Trophoblast cell (in vitro differentiated cells and primary cell): ENCODE data around the gene SLC22A23.

Source experiments
- DNase-seq, 2 donors: peaks; one replicate each; pipeline ENCODE4 v3.0.0-alpha.2; 2016
- H2AFZ ChIP-seq: 2 replicates; pipeline ENCODE4 v1.6.1; 2013; ENCODE audit warnings: low read length, moderate library complexity, mild to moderate bottlenecking; ENCODE audit not compliant: insufficient read depth, poor library complexity
- H2AK5ac ChIP-seq: 2 replicates; pipeline ENCODE4 v1.6.1; 2013; ENCODE audit warnings: mild to moderate bottlenecking, low read length
- H2BK120ac ChIP-seq: 2 replicates; pipeline ENCODE4 v1.6.1; 2013; ENCODE audit warnings: low read length, mild to moderate bottlenecking, moderate library complexity; ENCODE audit not compliant: insufficient read depth, poor library complexity
- H2BK12ac ChIP-seq: 2 replicates; pipeline ENCODE4 v1.6.1; 2013; ENCODE audit warnings: mild to moderate bottlenecking, low read length, moderate library complexity
- H2BK5ac ChIP-seq: 2 replicates; pipeline ENCODE4 v1.6.1; 2013; ENCODE audit warnings: low read length, low read depth, moderate library complexity, mild to moderate bottlenecking; ENCODE audit not compliant: poor library complexity
- H3K14ac ChIP-seq: 2 replicates; pipeline ENCODE4 v1.6.1; 2013; ENCODE audit warnings: mild to moderate bottlenecking, low read length
- H3K18ac ChIP-seq: 2 replicates; pipeline ENCODE4 v1.6.1; 2013; ENCODE audit warnings: mild to moderate bottlenecking, low read length
- H3K23ac ChIP-seq: 2 replicates; pipeline ENCODE4 v1.6.1; 2013; ENCODE audit warnings: low read length
- H3K27ac ChIP-seq: 2 replicates; pipeline ENCODE4 v1.5.1; 2013; ENCODE audit warnings: low read depth, mild to moderate bottlenecking, inconsistent platforms, low read length, moderate library complexity
- H3K27me3 ChIP-seq: 2 replicates; pipeline ENCODE4 v1.6.1; 2013; ENCODE audit warnings: inconsistent platforms, mild to moderate bottlenecking, low read length, moderate library complexity; ENCODE audit not compliant: insufficient read depth
- H3K36me3 ChIP-seq, 2 experiments: 1 replicate in 1 of 2; 2 replicates in 1 of 2; pipeline ENCODE4 v1.6.1; 2013; ENCODE audit warnings: low read length in 2 of 2, mild to moderate bottlenecking in 2 of 2, moderate library complexity in 1 of 2; ENCODE audit not compliant: insufficient read depth in 2 of 2, control insufficient read depth in 1 of 2
- H3K4ac ChIP-seq: 2 replicates; pipeline ENCODE4 v1.6.1; 2013; ENCODE audit warnings: low read depth, mild to moderate bottlenecking, low read length, moderate library complexity
- H3K4me1 ChIP-seq, 2 experiments: 1 replicate in 1 of 2; 2 replicates in 1 of 2; pipeline ENCODE4 v1.6.1; 2013; ENCODE audit warnings: low read length in 2 of 2, mild to moderate bottlenecking in 2 of 2, moderate library complexity in 1 of 2; ENCODE audit not compliant: insufficient read depth in 2 of 2, control insufficient read depth in 1 of 2
- H3K4me2 ChIP-seq: 2 replicates; pipeline ENCODE4 v1.6.1; 2013; ENCODE audit warnings: inconsistent platforms, mild to moderate bottlenecking, low read length, moderate library complexity
- H3K4me3 ChIP-seq: 2 replicates; pipeline ENCODE4 v1.5.1; 2013; ENCODE audit warnings: mild to moderate bottlenecking, low read depth, low read length, inconsistent platforms
- H3K79me1 ChIP-seq: one replicate; pipeline ENCODE4 v1.6.1; 2013; ENCODE audit warnings: low read length
- H3K79me2 ChIP-seq: 2 replicates; pipeline ENCODE4 v1.6.1; 2013; ENCODE audit warnings: low read length, mild to moderate bottlenecking; ENCODE audit not compliant: control insufficient read depth, insufficient read depth, poor library complexity
- H3K9ac ChIP-seq: 2 replicates; pipeline ENCODE4 v1.6.1; 2013; ENCODE audit warnings: mild to moderate bottlenecking, low read length
- H3K9me3 ChIP-seq: 2 replicates; pipeline ENCODE4 v1.6.1; 2013; ENCODE audit warnings: low read depth, mild to moderate bottlenecking, control low read depth, inconsistent platforms, low read length; ENCODE audit not compliant: insufficient read depth
- H4K12ac ChIP-seq: 2 replicates; pipeline ENCODE4 v1.6.1; 2013; ENCODE audit warnings: low read depth, mild to moderate bottlenecking, low read length, moderate library complexity
- H4K8ac ChIP-seq: 2 replicates; pipeline ENCODE4 v1.6.1; 2013; ENCODE audit warnings: low read depth, mild to moderate bottlenecking, low read length, moderate library complexity
- H4K91ac ChIP-seq: one replicate; pipeline ENCODE4 v1.6.1; 2013; ENCODE audit warnings: low read depth, mild to moderate bottlenecking, low read length, moderate library complexity
- WGBS: extraction: QIAGEN DNeasy Blood & Tissue Kit; methylation state at CpG from one replicate; pipeline ENCODE4 v1.1.7; 2013; ENCODE audit warnings: missing lambda C conversion rate; ENCODE audit not compliant: insufficient read length, insufficient coverage; ENCODE audit errors: extremely low coverage; 5-methylcytosine and 5-hydroxymethylcytosine counted together

SLC22A23 gene

DNA sequence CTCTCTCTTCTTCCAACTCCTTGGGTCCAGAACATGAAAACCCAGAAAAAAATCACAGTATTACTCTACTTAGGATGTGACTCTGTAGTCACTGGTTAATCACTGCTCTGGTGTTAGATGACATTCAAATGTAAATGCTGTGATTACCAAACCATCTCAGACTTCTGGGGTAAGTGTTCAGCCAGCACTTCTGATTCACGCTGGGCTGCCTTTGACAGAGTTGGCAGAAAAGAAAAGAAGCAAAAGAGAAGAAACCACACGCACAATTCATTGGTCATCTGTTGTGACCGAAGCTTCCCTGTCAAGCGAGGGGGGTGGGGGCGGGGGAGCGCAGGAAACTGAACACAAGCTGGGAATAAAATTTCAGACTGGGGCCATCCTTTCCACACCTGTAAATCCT, 115.4 kb downstream of the SLC22A23 start:
- Histone ChIP-seq H2BK5ac (no peak overlapping the region), H3K9me3 (peaks cover 2% of the 10 kb centered on the region), H4K12ac (no peak overlapping the region), H2AFZ (no peak overlapping the region), H2BK120ac (no peak overlapping the region), H3K4ac (no peak overlapping the region), H2BK12ac (peak overlapping the region; percentile 59), H3K23ac (no peak overlapping the region), H3K27ac (no peak overlapping the region), H3K9ac (no peak overlapping the region), H3K4me3 (no peak overlapping the region), H3K4me1 (peaks cover 15 to 29% of the 10 kb centered on the region in 2 experiments), H3K4me2 (no peak overlapping the region), H4K8ac (no peak overlapping the region), H2AK5ac (no peak overlapping the region), H3K14ac (no peak overlapping the region), H3K27me3 (no peaks in the 10 kb centered on the region), H4K91ac (no peak overlapping the region), H3K79me2 (peaks cover 2% of the 10 kb centered on the region), H3K79me1 (peaks cover 5% of the 10 kb centered on the region), H3K36me3 (no peaks in the 10 kb centered on the region), H3K18ac (no peak overlapping the region)
- no peak for DNase-seq
- no CpG with 5 or more reads among the region's 6 CpGs for WGBS

DNA sequence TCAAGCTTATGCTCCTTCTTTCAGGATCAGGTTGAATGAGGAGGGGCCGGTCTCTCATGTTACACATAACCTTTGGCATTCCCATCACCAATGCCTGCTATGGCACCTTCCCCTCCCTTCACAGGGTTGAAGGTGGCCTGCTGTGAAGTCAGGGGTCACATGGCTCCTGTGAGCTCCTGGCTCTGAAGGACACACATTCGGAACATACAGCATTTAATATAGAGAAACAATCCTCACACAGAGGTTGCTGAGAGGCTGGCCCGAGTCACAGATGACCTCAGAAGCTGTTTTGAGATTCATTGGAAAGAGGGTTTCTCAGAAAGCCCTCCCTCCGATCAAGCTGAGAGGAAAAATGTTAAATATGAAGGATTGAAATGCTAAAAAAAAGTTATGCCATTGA, 116.0 kb downstream of the SLC22A23 start:
- H3K4me1 ChIP-seq = peaks cover 15 to 29% of the 10 kb centered on the region in 2 experiments
- H3K4ac ChIP-seq = no peak overlapping the region
- peak overlapping the region; percentile 82 for H2BK12ac ChIP-seq
- no peaks in the 10 kb centered on the region for H3K36me3 ChIP-seq
- peak overlapping the region; percentile 83 for H2BK120ac ChIP-seq
- DNase-seq = no peak
- no peak overlapping the region for H3K4me2 ChIP-seq
- H2BK5ac ChIP-seq = no peak overlapping the region
- peaks cover 2% of the 10 kb centered on the region for H3K79me2 ChIP-seq
- H3K14ac ChIP-seq = peak overlapping the region; percentile 41
- H4K8ac ChIP-seq = no peak overlapping the region
- peak overlapping the region; percentile 72 for H4K91ac ChIP-seq
- WGBS = no CpG with 5 or more reads among the region's 4 CpGs
- no peaks in the 10 kb centered on the region for H3K27me3 ChIP-seq
- H4K12ac ChIP-seq = no peak overlapping the region
- H3K4me3 ChIP-seq = no peak overlapping the region
- no peak overlapping the region for H2AFZ ChIP-seq
- no peak overlapping the region for H3K27ac ChIP-seq
- H3K18ac ChIP-seq = peak overlapping the region; percentile 44
- H3K9me3 ChIP-seq = peaks cover 2% of the 10 kb centered on the region
- H3K9ac ChIP-seq = no peak overlapping the region
- H3K23ac ChIP-seq = no peak overlapping the region
- peak overlapping the region; percentile 82 for H2AK5ac ChIP-seq
- peaks cover 7% of the 10 kb centered on the region for H3K79me1 ChIP-seq

GRCh38 chr6:3340358-3340802, 116.5 kb downstream of the SLC22A23 start:
- Histone ChIP-seq H3K18ac (no peak overlapping the region), H3K79me1 (peaks cover 7% of the 10 kb centered on the region), H3K14ac (no peak overlapping the region), H3K23ac (no peak overlapping the region), H4K8ac (no peak overlapping the region), H3K9ac (no peak overlapping the region), H3K79me2 (peaks cover 2% of the 10 kb centered on the region), H3K27me3 (no peaks in the 10 kb centered on the region), H2BK120ac (no peak overlapping the region), H2AFZ (no peak overlapping the region), H4K91ac (peak overlapping the region; percentile 43), H3K4me3 (no peak overlapping the region), H3K4ac (no peak overlapping the region), H3K9me3 (peaks cover 2% of the 10 kb centered on the region), H3K36me3 (no peaks in the 10 kb centered on the region), H3K4me2 (no peak overlapping the region), H2AK5ac (no peak overlapping the region), H2BK12ac (no peak overlapping the region), H3K27ac (no peak overlapping the region), H3K4me1 (peaks cover 15 to 29% of the 10 kb centered on the region in 2 experiments), H4K12ac (no peak overlapping the region), H2BK5ac (peak overlapping the region; percentile 33)
- DNase-seq = no peak
- WGBS = no CpG with 5 or more reads among the region's 12 CpGs

- DNase-seq = no peak
- peaks cover 2% of the 10 kb centered on the region for H3K9me3 ChIP-seq
- no peak overlapping the region for H3K9ac ChIP-seq
- H2AFZ ChIP-seq = no peak overlapping the region
- peaks cover 2% of the 10 kb centered on the region for H3K79me2 ChIP-seq
- no CpG with 5 or more reads among the region's 5 CpGs for WGBS
- H2BK12ac ChIP-seq = peak overlapping the region; percentile 73
- no peak overlapping the region for H4K8ac ChIP-seq
- no peak overlapping the region for H3K18ac ChIP-seq
- peaks cover 7% of the 10 kb centered on the region for H3K79me1 ChIP-seq
- H3K4ac ChIP-seq = no peak overlapping the region
- H2BK5ac ChIP-seq = no peak overlapping the region
- H2AK5ac ChIP-seq = no peak overlapping the region
- H3K4me2 ChIP-seq = no peak overlapping the region
- H4K91ac ChIP-seq = no peak overlapping the region
- no peaks in the 10 kb centered on the region for H3K36me3 ChIP-seq
- no peak overlapping the region for H4K12ac ChIP-seq
- H3K4me3 ChIP-seq = no peak overlapping the region
- H3K23ac ChIP-seq = no peak overlapping the region
- H3K27me3 ChIP-seq = no peaks in the 10 kb centered on the region
- no peak overlapping the region for H3K27ac ChIP-seq
- no peak overlapping the region for H2BK120ac ChIP-seq
- H3K14ac ChIP-seq = peak overlapping the region; percentile 53
- H3K4me1 ChIP-seq = peaks cover 15 to 29% of the 10 kb centered on the region in 2 experiments
Observed at GRCh38 chr6:3339811-3340210, 117.0 kb downstream of the SLC22A23 start.
